H1 (cell line): ENCODE data around the gene TRIM39. TPM values are rescaled to one million over a fixed set of nuclear protein-coding genes. Genes with fewer than 3 reads are reported as not detected.

ENCODE experiments used
- CTCF ChIA-PET: fragments of 300-600 bp; sonication (Branson Sonifier 250); formaldehyde crosslinking; loops from one replicate; lab custom pipeline; 2021; ENCODE audit not compliant: partially characterized antibody; lab: Charles Lee
- POLR2A ChIA-PET: fragments of 300-600 bp; sonication (Branson Sonifier 250); formaldehyde crosslinking; loops from one replicate; lab custom pipeline; 2021; ENCODE audit warnings: inconsistent platforms; ENCODE audit not compliant: partially characterized antibody; lab: Charles Lee
- DNase-seq, 2 experiments: peaks; one replicate each; pipeline versions ENCODE4 v3.0.0 to v3.0.0-alpha.2; 2010 to 2022; ENCODE audit warnings: low spot score in 2 of 2, low read depth in 1 of 2, mixed read lengths in 1 of 2
- FAIRE-seq: peaks from 2 replicates; lab custom pipeline; 2011; peaks lifted over from hg19 to GRCh38; lab: Jason Lieb, UNC
- H2AFZ ChIP-seq: 2 replicates; pipeline ENCODE4 v1.8.1; 2012; ENCODE audit warnings: low read length, inconsistent platforms
- H2AK5ac ChIP-seq: 2 replicates; pipeline ENCODE4 v1.6.1; 2013; ENCODE audit warnings: low read depth, low read length
- H2BK120ac ChIP-seq: replicated peaks from 2 replicates; pipeline ENCODE3; 2013; ENCODE audit warnings: low read depth, low read length, inconsistent platforms
- H2BK12ac ChIP-seq: 2 replicates; pipeline ENCODE4 v1.6.1; 2013; ENCODE audit warnings: low read depth, low read length
- H2BK15ac ChIP-seq: 2 replicates; pipeline ENCODE4 v1.6.1; 2013; ENCODE audit warnings: low read length
- H2BK20ac ChIP-seq: 2 replicates; pipeline ENCODE4 v1.6.1; 2013; ENCODE audit warnings: low read length
- H2BK5ac ChIP-seq: 2 replicates; pipeline ENCODE4 v1.6.1; 2013; ENCODE audit warnings: low read depth, low read length
- H3K14ac ChIP-seq: 2 replicates; pipeline ENCODE4 v1.6.1; 2013; ENCODE audit warnings: inconsistent platforms; ENCODE audit not compliant: insufficient read length
- H3K18ac ChIP-seq: 2 replicates; pipeline ENCODE4 v1.6.1; 2013; ENCODE audit warnings: low read length; ENCODE audit errors: extremely low read depth
- H3K23ac ChIP-seq: 2 replicates; pipeline ENCODE4 v1.6.1; 2013; ENCODE audit warnings: inconsistent platforms; ENCODE audit not compliant: insufficient read length
- H3K23me2 ChIP-seq: 2 replicates; pipeline ENCODE4 v1.6.1; 2013; ENCODE audit warnings: low read depth, low read length
- H3K27ac ChIP-seq: 2 replicates; pipeline ENCODE4 v1.6.1; 2011; ENCODE audit warnings: low read depth, low read length, inconsistent platforms
- H3K27me3 ChIP-seq, 4 experiments: replicated peaks in 1 of 4; 1 replicate in 1 of 4; 2 replicates in 3 of 4; pipeline versions ENCODE4 v1.6.1 to v1.8.1; 2011 to 2013; ENCODE audit warnings: low read length in 3 of 4, mild to moderate bottlenecking in 3 of 4, inconsistent platforms in 2 of 4, mixed read lengths in 2 of 4, moderate library complexity in 1 of 4; ENCODE audit not compliant: control insufficient read depth in 3 of 4, insufficient read depth in 3 of 4; ENCODE audit errors: extremely low read depth in 1 of 4
- H3K36me3 ChIP-seq, 4 experiments: 2 replicates each; pipeline versions ENCODE4 v1.6.1 to v1.8.1; 2011 to 2013; ENCODE audit warnings: mild to moderate bottlenecking in 4 of 4, low read length in 3 of 4, moderate library complexity in 2 of 4, control low read depth in 1 of 4, inconsistent platforms in 1 of 4; ENCODE audit not compliant: insufficient read depth in 4 of 4, control insufficient read depth in 2 of 4
- H3K4ac ChIP-seq: replicated peaks from 2 replicates; pipeline ENCODE3; 2013; ENCODE audit warnings: low read length, low read depth, mixed read lengths, inconsistent platforms; ENCODE audit not compliant: insufficient read length
- H3K4me1 ChIP-seq, 4 experiments: replicated peaks in 1 of 4; 1 replicate in 1 of 4; 2 replicates in 3 of 4; pipeline versions ENCODE4 v1.6.1 to v1.8.1; 2011 to 2013; ENCODE audit warnings: low read length in 3 of 4, inconsistent platforms in 2 of 4, mixed read lengths in 1 of 4; ENCODE audit not compliant: insufficient read depth in 4 of 4, control insufficient read depth in 3 of 4
- H3K4me2 ChIP-seq, 2 experiments: 2 replicates each; pipeline versions ENCODE4 v1.6.1 to v1.8.1; 2011 to 2013; ENCODE audit warnings: low read depth in 2 of 2, low read length in 2 of 2, control low read depth in 1 of 2, inconsistent platforms in 1 of 2, mild to moderate bottlenecking in 1 of 2; ENCODE audit not compliant: insufficient read depth in 1 of 2
- H3K4me3 ChIP-seq, 4 experiments: fragments of 200-600, 300-600 bp in 1 of 4; sonication (generic), shearing (Covaris generic), sonication (Bioruptor Twin) in 1 of 4; 2 replicates each; pipeline versions ENCODE4 v1.5.1 to v1.8.1; 2011 to 2016; ENCODE audit warnings: low read length in 4 of 4, low read depth in 3 of 4, control low read depth in 2 of 4, inconsistent platforms in 2 of 4, mild to moderate bottlenecking in 2 of 4, mixed read lengths in 1 of 4, moderate library complexity in 1 of 4; ENCODE audit not compliant: insufficient read depth in 2 of 4; ENCODE audit errors: extremely low read depth in 1 of 4
- H3K56ac ChIP-seq: replicated peaks from 2 replicates; pipeline ENCODE3; 2013; ENCODE audit warnings: low read depth, mild to moderate bottlenecking, mixed read lengths, low read length, inconsistent platforms; ENCODE audit not compliant: insufficient read length
- H3K79me1 ChIP-seq: 2 replicates; pipeline ENCODE4 v1.6.1; 2013; ENCODE audit warnings: low read depth, low read length, control low read depth
- H3K79me2 ChIP-seq, 2 experiments: 2 replicates each; pipeline versions ENCODE4 v1.6.1 to v1.8.1; 2012 to 2013; ENCODE audit warnings: low read length in 2 of 2, mild to moderate bottlenecking in 2 of 2, inconsistent platforms in 1 of 2; ENCODE audit not compliant: insufficient read depth in 2 of 2, control insufficient read depth in 1 of 2
- H3K9ac ChIP-seq, 4 experiments: replicated peaks in 1 of 4; 1 replicate in 1 of 4; 2 replicates in 3 of 4; pipeline versions ENCODE4 v1.6.1 to v1.8.1; 2011 to 2013; ENCODE audit warnings: low read depth in 3 of 4, low read length in 3 of 4, control low read depth in 2 of 4, mild to moderate bottlenecking in 2 of 4, moderate library complexity in 2 of 4, inconsistent platforms in 1 of 4; ENCODE audit errors: extremely low read depth in 1 of 4
- H3K9me3 ChIP-seq, 2 experiments: 2 replicates each; pipeline versions ENCODE4 v1.6.1 to v1.8.1; 2012 to 2013; ENCODE audit warnings: mild to moderate bottlenecking in 2 of 2, moderate library complexity in 2 of 2, control low read depth in 1 of 2, inconsistent platforms in 1 of 2, low read depth in 1 of 2, low read length in 1 of 2, mixed read lengths in 1 of 2; ENCODE audit not compliant: insufficient read depth in 2 of 2
- H4K20me1 ChIP-seq, 2 experiments: replicated peaks in 1 of 2; 2 replicates each; pipeline versions ENCODE3 to v1.8.1; 2011 to 2013; ENCODE audit warnings: inconsistent platforms in 2 of 2, low read length in 2 of 2, mild to moderate bottlenecking in 1 of 2; ENCODE audit not compliant: insufficient read depth in 2 of 2, control insufficient read depth in 1 of 2
- H4K5ac ChIP-seq: 2 replicates; pipeline ENCODE4 v1.6.1; 2013; ENCODE audit warnings: low read length, low read depth, mixed read lengths, inconsistent platforms; ENCODE audit not compliant: insufficient read length
- H4K8ac ChIP-seq: 2 replicates; pipeline ENCODE4 v1.8.0; 2013; ENCODE audit warnings: mild to moderate bottlenecking, moderate library complexity, low read length, inconsistent platforms; ENCODE audit not compliant: insufficient read depth; ENCODE audit errors: extremely low read depth
- H4K91ac ChIP-seq: replicated peaks from 2 replicates; pipeline ENCODE3; 2013; ENCODE audit warnings: low read length, mixed read lengths, inconsistent platforms; ENCODE audit not compliant: insufficient read length
- CBX5 ChIP-seq: fragments of 300-800, 300-1000 bp; sonication (generic); IDR thresholded peaks from 2 replicates; pipeline ENCODE4 v1.7.1; 2016; ENCODE audit warnings: antibody characterized with exemption, low read length, low read depth
- CHD2 ChIP-seq: IDR thresholded peaks from 2 replicates; pipeline ENCODE4 v1.6.1; 2012; ENCODE audit warnings: low read length, improper control_type of control experiment
- JUN ChIP-seq: IDR thresholded peaks from 2 replicates; pipeline ENCODE4 v1.6.1; 2011; ENCODE audit warnings: low read depth, mild to moderate bottlenecking, improper control_type of control experiment, low read length
- KDM4A ChIP-seq: IDR thresholded peaks from one replicate; pipeline ENCODE4 v1.7.1; 2012; ENCODE audit warnings: low read depth, mild to moderate bottlenecking, moderate library complexity, low read length, inconsistent platforms; ENCODE audit not compliant: severe bottlenecking
- KDM5A ChIP-seq: fragments of 200-600 bp; IDR thresholded peaks from 2 replicates; pipeline ENCODE4 v1.7.1; 2012; ENCODE audit warnings: mild to moderate bottlenecking, low read length, inconsistent platforms, mixed read lengths
- NANOG ChIP-seq: IDR thresholded peaks from 2 replicates; pipeline ENCODE4 v1.6.1; 2011; ENCODE audit warnings: low read length, low read depth, mild to moderate bottlenecking, inconsistent platforms; ENCODE audit not compliant: insufficient read depth, poor library complexity, severe bottlenecking
- SIRT6 ChIP-seq: IDR thresholded peaks from one replicate; pipeline ENCODE4 v1.7.1; 2012; ENCODE audit warnings: low read length, inconsistent platforms
- TBP ChIP-seq: IDR thresholded peaks from 2 replicates; pipeline ENCODE4 v1.6.1; 2011; ENCODE audit warnings: low read depth, low read length, improper control_type of control experiment
- WGBS, 2 experiments: shearing (Covaris generic) in 1 of 2; methylation state at CpG; one replicate each; pipeline versions ENCODE4 v1.1.6 to v1.1.7; 2013 to 2015; ENCODE audit warnings: low lambda C conversion rate in 2 of 2, mixed read lengths in 2 of 2, inconsistent platforms in 1 of 2, low coverage in 1 of 2, missing lambda C conversion rate in 1 of 2; ENCODE audit not compliant: insufficient replicate concordance in 2 of 2, insufficient coverage in 1 of 2, insufficient read length in 1 of 2; ENCODE audit errors: extremely low coverage in 1 of 2, missing lambda C conversion rate in 1 of 2; 5-methylcytosine and 5-hydroxymethylcytosine counted together
- polyA plus RNA-seq, 7 experiments: library from polyadenylated mRNA; depleted of rRNA in 3 of 7; stranded (reverse) in 5 of 7; unstranded in 2 of 7; fragments of >200 nt in 5 of 7; fragments of 200-250 nt in 2 of 7; gene quantifications; 1 replicate in 5 of 7; 2 replicates in 1 of 7; 4 replicates in 1 of 7; pipeline versions ENCODE4 v1.2.1 to v1.2.3, GENCODE V29; 2011 to 2013; ENCODE audit warnings: missing spikeins in 2 of 7, mixed read lengths in 2 of 7
- total RNA-seq: library from RNA; stranded (reverse); fragmentation: NEBNext Ultra II Directional; extraction: Animal tissue kit (Norgen Biotek cat#: 25700); gene quantifications from 2 replicates; pipeline ENCODE4 v1.2.1, GENCODE V29; 2021
- TF ChIP-seq, protein P1 (sequence below), 3 experiments: IDR thresholded peaks; 1 replicate in 2 of 3; 2 replicates in 1 of 3; pipeline versions ENCODE4 v1.5.1 to v1.6.1; 2011; ENCODE audit warnings: low read length in 3 of 3, mild to moderate bottlenecking in 3 of 3, inconsistent platforms in 2 of 3, low read depth in 1 of 3, moderate library complexity in 1 of 3; ENCODE audit not compliant: insufficient read depth in 1 of 3; ENCODE audit errors: control extremely low read depth in 1 of 3

TRIM39 gene
- total and polyA plus RNA-seq, 2 of the 8 experiments (the other 6 are each of a cell fraction or from before 2014, with no cell fraction given) = 7.3 to 26.1 TPM

- no peak overlapping the region for H4K8ac ChIP-seq
- no peak overlapping the region for H3K18ac ChIP-seq
- no peak overlapping the region for H2AFZ ChIP-seq
- CTCF ChIA-PET = interaction anchor here (0.6 to 3.6 kb wide), 7 partner anchors 8 to 139 kb away, joined by 3 to 32 read pairs (median 9); no protein-coding TSS in a partner anchor
- H3K9me3 ChIP-seq = no peaks in the 10 kb centered on the region
- no peak overlapping the region for H2BK15ac ChIP-seq
- peaks cover 5% of the 10 kb centered on the region for H3K23me2 ChIP-seq
- no peak overlapping the region for H4K91ac ChIP-seq
- no peak overlapping the region for H2BK120ac ChIP-seq
- H3K79me2 ChIP-seq = no peaks in the 10 kb centered on the region
- H3K14ac ChIP-seq = no peak overlapping the region
- no peak overlapping the region for H2BK5ac ChIP-seq
- H3K9ac ChIP-seq = no peak overlapping the region
- 91% methylated on average over 5 of the region's 5 CpGs; no CpG with 5 or more reads in 1 of the 2 experiments for WGBS, 2 experiments
- no peak for FAIRE-seq
- H3K56ac ChIP-seq = no peak overlapping the region
- H2BK12ac ChIP-seq = no peak overlapping the region
- peaks cover 0 to 6% (median 2%) of the 10 kb centered on the region in 4 experiments; a peak in 4 of 7 replicates for H3K4me1 ChIP-seq
- no peak overlapping the region for H2AK5ac ChIP-seq
- H3K79me1 ChIP-seq = no peaks in the 10 kb centered on the region
- 0 out of 2 replicates have a peak overlapping the region, but pooled peaks have one; percentile 6 for H2BK20ac ChIP-seq
- no peak overlapping the region for H3K4me2 ChIP-seq
- no peaks in the 10 kb centered on the region for H3K36me3 ChIP-seq
- DNase-seq = no peak
- H4K20me1 ChIP-seq = no peaks in the 10 kb centered on the region
- H3K27me3 ChIP-seq = peaks cover 0 to 4% (median 2%) of the 10 kb centered on the region in 4 experiments; a peak in 3 of 7 replicates
- no peak overlapping the region for H4K5ac ChIP-seq
- no peak overlapping the region for H3K27ac ChIP-seq
- H3K4me3 ChIP-seq = no peak overlapping the region
- H3K23ac ChIP-seq = no peak overlapping the region
- POLR2A ChIA-PET = interaction anchor here (0.6 to 2.1 kb wide), 4 partner anchors 33 to 145 kb away, joined by 3 to 8 read pairs (median 5); partner anchors contain the start of genes TRIM26 and TRIM39
- no peak overlapping the region for H3K4ac ChIP-seq
- TF ChIP-seq, protein P1, sequence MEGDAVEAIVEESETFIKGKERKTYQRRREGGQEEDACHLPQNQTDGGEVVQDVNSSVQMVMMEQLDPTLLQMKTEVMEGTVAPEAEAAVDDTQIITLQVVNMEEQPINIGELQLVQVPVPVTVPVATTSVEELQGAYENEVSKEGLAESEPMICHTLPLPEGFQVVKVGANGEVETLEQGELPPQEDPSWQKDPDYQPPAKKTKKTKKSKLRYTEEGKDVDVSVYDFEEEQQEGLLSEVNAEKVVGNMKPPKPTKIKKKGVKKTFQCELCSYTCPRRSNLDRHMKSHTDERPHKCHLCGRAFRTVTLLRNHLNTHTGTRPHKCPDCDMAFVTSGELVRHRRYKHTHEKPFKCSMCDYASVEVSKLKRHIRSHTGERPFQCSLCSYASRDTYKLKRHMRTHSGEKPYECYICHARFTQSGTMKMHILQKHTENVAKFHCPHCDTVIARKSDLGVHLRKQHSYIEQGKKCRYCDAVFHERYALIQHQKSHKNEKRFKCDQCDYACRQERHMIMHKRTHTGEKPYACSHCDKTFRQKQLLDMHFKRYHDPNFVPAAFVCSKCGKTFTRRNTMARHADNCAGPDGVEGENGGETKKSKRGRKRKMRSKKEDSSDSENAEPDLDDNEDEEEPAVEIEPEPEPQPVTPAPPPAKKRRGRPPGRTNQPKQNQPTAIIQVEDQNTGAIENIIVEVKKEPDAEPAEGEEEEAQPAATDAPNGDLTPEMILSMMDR (IDR thresholded peaks at IDR 0.05; ENCODE audit: control extremely low read depth in 1 of 3, insufficient read depth in 1 of 3, low read depth in 1 of 3, low read length in 3 of 3) = no peak
- TF ChIP-seq SIRT6 (no peak), CBX5 (no peak), KDM5A (no peak), KDM4A (no peak), CHD2 (no peak), JUN (no peak), TBP (no peak), NANOG (no peak)
These were observed 32.5 kb downstream of the TRIM39 start for GRCh38 chr6:30359276-30359675.
